HepG2 (cell line): ENCODE measurements around the gene GPN2. TPM values are rescaled to one million over a fixed set of nuclear protein-coding genes. Genes with fewer than 3 reads are reported as not detected.

Source experiments
- HDAC1 ChIP-seq: sonication (generic); formaldehyde crosslinking; IDR thresholded peaks from 2 replicates; pipeline ENCODE4 v1.5.1; 2020; ENCODE audit warnings: mild to moderate bottlenecking, missing genetic modification reagents
- ISX ChIP-seq: sonication (generic); formaldehyde crosslinking; conservative IDR thresholded peaks from 2 replicates; pipeline ENCODE4 v1.5.0; 2020; ENCODE audit warnings: missing genetic modification reagents
- JUND ChIP-seq: sonication (generic); formaldehyde crosslinking; IDR thresholded peaks from 2 replicates; pipeline ENCODE4 v1.8.0; 2022; ENCODE audit warnings: mild to moderate bottlenecking, missing genetic modification reagents
- MAF1 ChIP-seq: sonication (generic); formaldehyde crosslinking; IDR thresholded peaks from 2 replicates; pipeline ENCODE4 v1.5.0; 2020; ENCODE audit warnings: missing genetic modification reagents, borderline replicate concordance
- MEIS2 ChIP-seq: sonication (generic); formaldehyde crosslinking; IDR thresholded peaks from 2 replicates; pipeline ENCODE4 v1.9.0; 2021; ENCODE audit warnings: mild to moderate bottlenecking, missing genetic modification reagents
- MTF2 ChIP-seq: sonication (generic); formaldehyde crosslinking; IDR thresholded peaks from 2 replicates; pipeline ENCODE4 v1.5.0; 2020; ENCODE audit warnings: missing genetic modification reagents, borderline replicate concordance
- NONO ChIP-seq, 2 experiments: fragments of 450-650 bp in 1 of 2; sonication (generic) in 1 of 2; formaldehyde crosslinking in 1 of 2; IDR thresholded peaks in 1 of 2; conservative IDR thresholded peaks in 1 of 2; 2 replicates each; pipeline versions ENCODE4 v1.6.1 to v1.8.0; 2017 to 2022; ENCODE audit warnings: mild to moderate bottlenecking in 1 of 2, missing genetic modification reagents in 1 of 2, moderate library complexity in 1 of 2
- SALL1 ChIP-seq: sonication (generic); formaldehyde crosslinking; IDR thresholded peaks from 2 replicates; pipeline ENCODE4 v1.8.0; 2022; ENCODE audit warnings: mild to moderate bottlenecking, missing genetic modification reagents
- SALL2 ChIP-seq: sonication (generic); formaldehyde crosslinking; IDR thresholded peaks from 2 replicates; pipeline ENCODE4 v1.8.1; 2023; ENCODE audit warnings: mild to moderate bottlenecking, missing genetic modification reagents, inconsistent platforms
- TAF1 ChIP-seq: sonication (generic); formaldehyde crosslinking; IDR thresholded peaks from 2 replicates; pipeline ENCODE4 v1.4.0; 2020; ENCODE audit warnings: missing genetic modification reagents
- ZNF3 ChIP-seq: IDR thresholded peaks from 2 replicates; pipeline ENCODE4 v1.7.0; 2017; ENCODE audit warnings: inconsistent platforms
- ZNF383 ChIP-seq: sonication (generic); formaldehyde crosslinking; IDR thresholded peaks from 2 replicates; pipeline ENCODE4 v1.4.0; 2020; ENCODE audit warnings: missing genetic modification reagents, mild to moderate bottlenecking, borderline replicate concordance
- ZNF530 ChIP-seq: sonication (generic); formaldehyde crosslinking; IDR thresholded peaks from 2 replicates; pipeline ENCODE4 v1.5.0; 2020; ENCODE audit warnings: low read depth, mild to moderate bottlenecking, missing genetic modification reagents
- ZNF569 ChIP-seq: sonication (generic); formaldehyde crosslinking; IDR thresholded peaks from 2 replicates; pipeline ENCODE4 v1.5.0; 2020; ENCODE audit warnings: mild to moderate bottlenecking, missing genetic modification reagents, moderate library complexity, borderline replicate concordance
- ZNF777 ChIP-seq: sonication (generic); formaldehyde crosslinking; IDR thresholded peaks from 2 replicates; pipeline ENCODE4 v1.4.0; 2020; ENCODE audit warnings: missing genetic modification reagents
- polyA plus RNA-seq, 8 experiments: library from polyadenylated mRNA; depleted of rRNA in 3 of 8; stranded (reverse) in 7 of 8; unstranded in 1 of 8; fragments of >200 nt; fragmentation: Illumina TruSeq in 4 of 8; extraction: Trizol in 4 of 8; gene quantifications; 2 replicates each; pipeline versions ENCODE4 v1.2.1 to v1.2.3, GENCODE V29; 2011 to 2016; ENCODE audit warnings: low read depth in 4 of 8, missing spikeins in 1 of 8, mixed read lengths in 1 of 8; ENCODE audit not compliant: insufficient read depth in 1 of 8
- total RNA-seq, 5 experiments: library from RNA; depleted of rRNA; stranded (reverse); fragments of >200 nt; fragmentation: Illumina TruSeq; extraction: Trizol; gene quantifications; 2 replicates each; pipeline ENCODE4 v1.2.3, GENCODE V29; 2016; ENCODE audit warnings: low read depth in 1 of 5
- TF ChIP-seq, protein P1 (sequence below), 2 experiments: sonication (generic) in 1 of 2; formaldehyde crosslinking in 1 of 2; IDR thresholded peaks; 2 replicates each; pipeline versions ENCODE4 v1.4.0 to v1.6.1; 2016 to 2020; ENCODE audit warnings: borderline replicate concordance in 1 of 2, low read depth in 1 of 2, mild to moderate bottlenecking in 1 of 2, missing genetic modification reagents in 1 of 2
- TF ChIP-seq, protein P2 (sequence below): sonication (generic); formaldehyde crosslinking; IDR thresholded peaks from 2 replicates; pipeline ENCODE4 v1.5.0; 2020; ENCODE audit warnings: missing genetic modification reagents
- TF ChIP-seq, protein P3 (sequence below): IDR thresholded peaks from 2 replicates; pipeline ENCODE4 v1.6.1; 2012; ENCODE audit warnings: low read depth, low read length, improper control_type of control experiment
- TF ChIP-seq, protein P4 (sequence below): sonication (generic); formaldehyde crosslinking; conservative IDR thresholded peaks from 2 replicates; pipeline ENCODE4 v1.8.0; 2022; ENCODE audit warnings: missing genetic modification reagents

Gene GPN2
- total and polyA plus RNA-seq, 2 of the 13 experiments (the other 11 are each of a cell fraction or from before 2014, with no cell fraction given) = 19.3 to 38.9 TPM

DNA sequence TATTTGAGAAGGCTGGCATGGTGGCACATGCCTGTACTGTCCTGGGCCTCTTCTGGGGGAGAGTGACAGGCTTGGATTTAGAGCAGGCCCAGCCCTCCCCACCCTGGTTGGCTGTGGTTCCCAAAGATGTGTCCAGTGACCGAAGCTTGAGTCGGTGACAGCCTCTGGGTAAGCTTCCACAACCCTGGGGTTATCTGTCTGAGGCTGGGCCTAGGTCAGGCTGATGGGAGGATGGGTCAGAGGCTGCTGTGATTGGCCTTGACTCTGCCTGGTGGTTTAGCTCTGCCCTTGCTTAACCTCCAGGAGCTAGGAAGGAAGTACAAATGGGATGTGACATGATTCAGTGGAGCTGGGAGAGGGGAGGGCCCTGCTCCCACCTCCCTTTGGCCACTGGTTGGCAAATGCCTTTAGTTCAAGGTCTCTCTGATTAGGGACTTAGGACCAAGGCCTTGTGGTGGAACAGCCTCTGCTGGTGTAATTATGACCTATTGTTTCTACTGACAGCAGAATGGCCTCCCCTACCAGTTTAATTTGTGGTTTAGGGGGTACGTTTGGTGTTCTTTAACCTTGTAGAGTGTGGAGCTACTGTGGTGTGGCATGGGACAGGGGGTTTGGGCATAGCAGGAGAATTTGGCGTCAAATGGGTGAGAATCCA is 48.0 kb upstream of the GPN2 start (continued):
- TF ChIP-seq MTF2 (CRISPR knock-in tag) (no peak), MEIS2 (peak; percentile 74), SALL1 (CRISPR knock-in tag) (peak; percentile 98), NONO (IDR thresholded peaks at IDR 0.05) (no peak), NONO (CRISPR knock-in tag; conservative IDR thresholded peaks at IDR 0.05) (peak; percentile 90), JUND (CRISPR knock-in tag) (peak; percentile 91), ZNF777 (CRISPR knock-in tag) (no peak), TAF1 (CRISPR knock-in tag) (0 out of 2 replicates have a peak, but pooled peaks have one; percentile 41), ZNF569 (CRISPR knock-in tag) (no peak), ZNF530 (CRISPR knock-in tag) (no peak), MAF1 (CRISPR knock-in tag) (0 out of 2 replicates have a peak, but pooled peaks have one; percentile 76), HDAC1 (CRISPR knock-in tag) (peak; percentile 94), ZNF3 (CRISPR knock-in tag) (no peak), ISX (no peak), SALL2 (peak; percentile 47; the same call in 1 of the 2 replicates), ZNF383 (CRISPR knock-in tag) (no peak)
- TF ChIP-seq, protein P1, sequence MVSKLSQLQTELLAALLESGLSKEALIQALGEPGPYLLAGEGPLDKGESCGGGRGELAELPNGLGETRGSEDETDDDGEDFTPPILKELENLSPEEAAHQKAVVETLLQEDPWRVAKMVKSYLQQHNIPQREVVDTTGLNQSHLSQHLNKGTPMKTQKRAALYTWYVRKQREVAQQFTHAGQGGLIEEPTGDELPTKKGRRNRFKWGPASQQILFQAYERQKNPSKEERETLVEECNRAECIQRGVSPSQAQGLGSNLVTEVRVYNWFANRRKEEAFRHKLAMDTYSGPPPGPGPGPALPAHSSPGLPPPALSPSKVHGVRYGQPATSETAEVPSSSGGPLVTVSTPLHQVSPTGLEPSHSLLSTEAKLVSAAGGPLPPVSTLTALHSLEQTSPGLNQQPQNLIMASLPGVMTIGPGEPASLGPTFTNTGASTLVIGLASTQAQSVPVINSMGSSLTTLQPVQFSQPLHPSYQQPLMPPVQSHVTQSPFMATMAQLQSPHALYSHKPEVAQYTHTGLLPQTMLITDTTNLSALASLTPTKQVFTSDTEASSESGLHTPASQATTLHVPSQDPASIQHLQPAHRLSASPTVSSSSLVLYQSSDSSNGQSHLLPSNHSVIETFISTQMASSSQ (IDR thresholded peaks at IDR 0.05; ENCODE audit: low read depth) = peak; percentile 69
- TF ChIP-seq, protein P1 (CRISPR knock-in tag; IDR thresholded peaks at IDR 0.05; ENCODE audit: borderline replicate concordance) = peak; percentile 94
- TF ChIP-seq, protein P2, sequence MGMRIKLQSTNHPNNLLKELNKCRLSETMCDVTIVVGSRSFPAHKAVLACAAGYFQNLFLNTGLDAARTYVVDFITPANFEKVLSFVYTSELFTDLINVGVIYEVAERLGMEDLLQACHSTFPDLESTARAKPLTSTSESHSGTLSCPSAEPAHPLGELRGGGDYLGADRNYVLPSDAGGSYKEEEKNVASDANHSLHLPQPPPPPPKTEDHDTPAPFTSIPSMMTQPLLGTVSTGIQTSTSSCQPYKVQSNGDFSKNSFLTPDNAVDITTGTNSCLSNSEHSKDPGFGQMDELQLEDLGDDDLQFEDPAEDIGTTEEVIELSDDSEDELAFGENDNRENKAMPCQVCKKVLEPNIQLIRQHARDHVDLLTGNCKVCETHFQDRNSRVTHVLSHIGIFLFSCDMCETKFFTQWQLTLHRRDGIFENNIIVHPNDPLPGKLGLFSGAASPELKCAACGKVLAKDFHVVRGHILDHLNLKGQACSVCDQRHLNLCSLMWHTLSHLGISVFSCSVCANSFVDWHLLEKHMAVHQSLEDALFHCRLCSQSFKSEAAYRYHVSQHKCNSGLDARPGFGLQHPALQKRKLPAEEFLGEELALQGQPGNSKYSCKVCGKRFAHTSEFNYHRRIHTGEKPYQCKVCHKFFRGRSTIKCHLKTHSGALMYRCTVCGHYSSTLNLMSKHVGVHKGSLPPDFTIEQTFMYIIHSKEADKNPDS = no peak
- TF ChIP-seq, protein P3, sequence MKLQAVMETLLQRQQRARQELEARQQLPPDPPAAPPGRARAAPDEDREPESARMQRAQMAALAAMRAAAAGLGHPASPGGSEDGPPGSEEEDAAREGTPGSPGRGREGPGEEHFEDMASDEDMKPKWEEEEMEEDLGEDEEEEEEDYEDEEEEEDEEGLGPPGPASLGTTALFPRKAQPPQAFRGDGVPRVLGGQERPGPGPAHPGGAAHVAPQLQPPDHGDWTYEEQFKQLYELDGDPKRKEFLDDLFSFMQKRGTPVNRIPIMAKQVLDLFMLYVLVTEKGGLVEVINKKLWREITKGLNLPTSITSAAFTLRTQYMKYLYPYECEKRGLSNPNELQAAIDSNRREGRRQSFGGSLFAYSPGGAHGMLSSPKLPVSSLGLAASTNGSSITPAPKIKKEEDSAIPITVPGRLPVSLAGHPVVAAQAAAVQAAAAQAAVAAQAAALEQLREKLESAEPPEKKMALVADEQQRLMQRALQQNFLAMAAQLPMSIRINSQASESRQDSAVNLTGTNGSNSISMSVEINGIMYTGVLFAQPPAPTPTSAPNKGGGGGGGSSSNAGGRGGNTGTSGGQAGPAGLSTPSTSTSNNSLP = peak; percentile 81
- TF ChIP-seq, protein P4, sequence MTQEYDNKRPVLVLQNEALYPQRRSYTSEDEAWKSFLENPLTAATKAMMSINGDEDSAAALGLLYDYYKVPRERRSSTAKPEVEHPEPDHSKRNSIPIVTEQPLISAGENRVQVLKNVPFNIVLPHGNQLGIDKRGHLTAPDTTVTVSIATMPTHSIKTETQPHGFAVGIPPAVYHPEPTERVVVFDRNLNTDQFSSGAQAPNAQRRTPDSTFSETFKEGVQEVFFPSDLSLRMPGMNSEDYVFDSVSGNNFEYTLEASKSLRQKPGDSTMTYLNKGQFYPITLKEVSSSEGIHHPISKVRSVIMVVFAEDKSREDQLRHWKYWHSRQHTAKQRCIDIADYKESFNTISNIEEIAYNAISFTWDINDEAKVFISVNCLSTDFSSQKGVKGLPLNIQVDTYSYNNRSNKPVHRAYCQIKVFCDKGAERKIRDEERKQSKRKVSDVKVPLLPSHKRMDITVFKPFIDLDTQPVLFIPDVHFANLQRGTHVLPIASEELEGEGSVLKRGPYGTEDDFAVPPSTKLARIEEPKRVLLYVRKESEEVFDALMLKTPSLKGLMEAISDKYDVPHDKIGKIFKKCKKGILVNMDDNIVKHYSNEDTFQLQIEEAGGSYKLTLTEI = no peak
